Measurements from ENCODE around the gene USP54. TPM values are rescaled to one million over a fixed set of nuclear protein-coding genes. Genes with fewer than 3 reads are reported as not detected.

Gene USP54
- total RNA-seq, 2 experiments from 2014 or later = 3.1 to 4.6 TPM

- no peaks in the 10 kb centered on the region for H3K9me3 Mint-ChIP-seq
- ChIA-PET CTCF (no interaction called here), POLR2A (interaction anchor here (0.6 kb wide), 1 partner anchor 87 kb away, joined by 3 read pairs; no protein-coding TSS in a partner anchor)
- ATAC-seq (no peak), DNase-seq (no peak)
- H3K27ac Mint-ChIP-seq = no peak overlapping the region
- peaks cover 16% of the 10 kb centered on the region for H3K4me1 Mint-ChIP-seq (ENCODE audit: low read depth)
- intact Hi-C loops (cut with micrococcal nuclease) = no loop called here
- no peak for TF ChIP-seq CTCF (IDR thresholded peaks at IDR 0.05)
- peaks cover 22% of the 10 kb centered on the region for H3K36me3 Mint-ChIP-seq (ENCODE audit: low read depth)
- no peak overlapping the region for H3K4me3 Mint-ChIP-seq
- H3K27me3 Mint-ChIP-seq = no peaks in the 10 kb centered on the region
Observed at GRCh38 chr10:73485320-73485719, 105.8 kb downstream of the USP54 start.

- no peak overlapping the region for H3K4me3 Mint-ChIP-seq
- CTCF ChIA-PET = no interaction called here
- POLR2A ChIA-PET = interaction anchor here (1.1 to 1.6 kb wide), 2 partner anchors 11 to 16 kb away, joined by 3 read pairs; no protein-coding TSS in a partner anchor
- H3K27me3 Mint-ChIP-seq = no peaks in the 10 kb centered on the region
- intact Hi-C loops (cut with micrococcal nuclease) = no loop called here
- H3K27ac Mint-ChIP-seq = no peak overlapping the region
- peaks cover 22% of the 10 kb centered on the region for H3K4me1 Mint-ChIP-seq (ENCODE audit: low read depth)
- H3K36me3 Mint-ChIP-seq (ENCODE audit: low read depth) = peaks cover 18% of the 10 kb centered on the region
- no peaks in the 10 kb centered on the region for H3K9me3 Mint-ChIP-seq
- DNase-seq (no peak), ATAC-seq (peak; percentile 64)
- TF ChIP-seq CTCF (IDR thresholded peaks at IDR 0.05) = no peak
Observed at GRCh38 chr10:73480158-73480557, 111.0 kb downstream of the USP54 start.

- DNase-seq (no peak), ATAC-seq (peak; percentile 69)
- intact Hi-C loops (cut with micrococcal nuclease) = no loop called here
- no peaks in the 10 kb centered on the region for H3K27me3 Mint-ChIP-seq
- no peaks in the 10 kb centered on the region for H3K9me3 Mint-ChIP-seq
- H3K36me3 Mint-ChIP-seq (ENCODE audit: low read depth) = peaks cover 22% of the 10 kb centered on the region
- TF ChIP-seq CTCF (IDR thresholded peaks at IDR 0.05) = no peak
- H3K4me1 Mint-ChIP-seq (ENCODE audit: low read depth) = peaks cover 22% of the 10 kb centered on the region
- peak overlapping the region; percentile 77 for H3K27ac Mint-ChIP-seq
- POLR2A ChIA-PET = interaction anchor here (1.0 kb wide), 1 partner anchor 16 kb away, joined by 4 read pairs; no protein-coding TSS in a partner anchor
- CTCF ChIA-PET = no interaction called here
- no peak overlapping the region for H3K4me3 Mint-ChIP-seq
Observed at GRCh38 chr10:73478636-73479035, 112.5 kb downstream of the USP54 start.

- no peak overlapping the region for H3K27ac Mint-ChIP-seq
- H3K27me3 Mint-ChIP-seq = no peaks in the 10 kb centered on the region
- DNase-seq = no peak
- no peak for ATAC-seq
- peaks cover 25% of the 10 kb centered on the region for H3K36me3 Mint-ChIP-seq (ENCODE audit: low read depth)
- CTCF ChIA-PET = no interaction called here
- no peaks in the 10 kb centered on the region for H3K9me3 Mint-ChIP-seq
- peaks cover 3% of the 10 kb centered on the region for H3K4me1 Mint-ChIP-seq (ENCODE audit: low read depth)
- POLR2A ChIA-PET = no interaction called here
- intact Hi-C loops (cut with micrococcal nuclease) = no loop called here
- TF ChIP-seq CTCF (IDR thresholded peaks at IDR 0.05) = no peak
- H3K4me3 Mint-ChIP-seq = no peak overlapping the region
Observed at GRCh38 chr10:73471226-73471625, 119.9 kb downstream of the USP54 start.

- POLR2A ChIA-PET = interaction anchor here (0.9 kb wide), 1 partner anchor 12 kb away, joined by 3 read pairs; no protein-coding TSS in a partner anchor
- peaks cover 22% of the 10 kb centered on the region for H3K36me3 Mint-ChIP-seq (ENCODE audit: low read depth)
Observed at GRCh38 chr10:73469579-73469978, 121.6 kb downstream of the USP54 start.

More at GRCh38 chr10:73469579-73469978, 121.6 kb downstream of the USP54 start:
- H3K4me1 Mint-ChIP-seq (ENCODE audit: low read depth) = peaks cover 3% of the 10 kb centered on the region
- H3K27ac Mint-ChIP-seq = no peak overlapping the region
- CTCF ChIA-PET = interaction anchor here (0.5 kb wide), 1 partner anchor 15 kb away, joined by 3 read pairs; no protein-coding TSS in a partner anchor
- ATAC-seq (no peak), DNase-seq (no peak)
- intact Hi-C loops (cut with micrococcal nuclease) = no loop called here
- H3K27me3 Mint-ChIP-seq = no peaks in the 10 kb centered on the region
- no peak for TF ChIP-seq CTCF (IDR thresholded peaks at IDR 0.05)
- no peak overlapping the region for H3K4me3 Mint-ChIP-seq
- H3K9me3 Mint-ChIP-seq = no peaks in the 10 kb centered on the region

Data from activated CD8-positive, alpha-beta T cell treated with anti-CD3 and anti-CD28 coated beads for 36 hours (primary cell).